NCI-H2029 (cell line): ENCODE results near the gene MRPS2.
"Not testable (repeated sequence)": the region's sequence is repeated elsewhere in the genome, so short reads cannot be mapped to it uniquely, and the experiment has no call there.

Source experiments
- DNase-seq: peaks from one replicate; lab custom pipeline; 2025; lab: John Stamatoyannopoulos, UW

Gene MRPS2

DNA sequence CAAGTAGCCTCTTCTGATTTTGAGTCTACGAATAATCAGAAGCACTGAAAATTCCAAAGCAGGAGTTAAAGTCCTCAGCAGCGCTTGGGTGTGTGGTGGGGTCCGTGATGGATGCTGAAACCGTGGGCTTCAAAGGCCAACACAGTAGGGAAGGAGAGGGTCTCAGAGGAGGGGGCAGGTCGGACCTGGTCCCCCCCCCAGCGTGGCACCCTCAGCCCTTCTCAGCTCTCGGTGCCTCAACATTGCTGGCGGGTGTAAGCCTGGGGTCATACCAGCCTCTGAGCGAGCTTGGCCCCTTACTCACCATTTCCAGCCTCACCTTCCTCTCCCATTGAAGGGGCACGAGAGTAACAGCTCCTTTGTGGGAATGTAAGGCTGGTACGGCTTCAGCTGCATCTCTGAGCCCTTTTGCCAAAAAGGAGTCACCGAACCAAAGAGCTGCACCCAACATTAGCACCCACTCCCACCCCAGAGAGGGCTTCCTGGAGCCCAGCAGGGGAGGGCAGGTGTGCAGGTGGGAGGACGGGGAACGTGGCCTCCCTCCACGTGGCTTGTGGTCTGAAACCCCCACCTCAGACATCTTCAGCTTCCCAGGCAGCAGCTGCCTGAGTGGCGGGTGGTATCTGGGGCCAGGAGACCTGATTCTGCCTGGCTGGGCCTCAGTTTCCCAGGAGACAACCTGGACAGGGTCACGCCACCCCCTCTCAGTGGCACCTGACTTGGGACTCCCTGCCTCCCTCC is 14.0 kb downstream of the MRPS2 start:
- no peak for DNase-seq

DNA sequence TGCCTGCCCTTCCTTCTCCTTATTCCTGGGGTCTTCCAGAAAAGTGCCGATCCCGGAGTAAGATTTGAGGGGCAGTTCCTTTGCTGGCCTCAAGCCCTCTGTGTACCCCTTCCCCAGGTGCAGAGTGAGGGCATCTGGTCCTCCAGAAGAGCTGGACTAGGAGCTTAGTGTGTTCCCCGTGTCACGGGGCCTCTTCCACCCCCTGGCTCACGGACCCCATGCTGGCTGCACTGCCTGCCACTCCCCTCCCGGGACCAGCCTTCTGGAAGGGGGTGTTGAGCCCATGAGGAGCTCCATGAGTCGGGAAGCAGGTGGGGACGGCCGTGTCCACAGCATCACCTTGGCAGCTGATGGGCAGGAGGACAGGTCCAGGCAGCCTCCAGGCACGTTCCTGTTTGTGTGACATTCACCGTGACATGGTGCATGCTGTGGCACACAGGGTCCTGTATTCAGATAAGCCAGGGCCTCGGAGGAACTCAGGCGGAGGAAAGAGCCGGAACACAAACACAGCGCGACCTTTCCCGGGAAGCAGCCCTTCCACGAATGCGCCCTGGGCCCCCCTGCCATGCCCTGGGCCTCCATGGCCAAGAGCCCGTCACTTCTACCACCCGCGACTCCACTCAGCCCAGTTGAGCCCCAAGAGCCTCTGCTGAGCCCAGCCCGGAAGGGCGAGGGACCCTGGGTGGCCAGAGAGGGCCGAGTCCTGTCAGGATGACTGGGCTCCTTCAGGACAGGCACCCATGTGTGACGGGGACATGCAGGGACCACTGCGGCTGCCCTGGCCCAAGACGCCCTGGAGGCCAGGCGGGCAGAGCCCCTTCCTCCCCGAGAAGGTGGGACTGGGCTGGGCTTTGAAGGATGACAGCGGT is 14.8 kb downstream of the MRPS2 start:
- no peak for DNase-seq

DNA sequence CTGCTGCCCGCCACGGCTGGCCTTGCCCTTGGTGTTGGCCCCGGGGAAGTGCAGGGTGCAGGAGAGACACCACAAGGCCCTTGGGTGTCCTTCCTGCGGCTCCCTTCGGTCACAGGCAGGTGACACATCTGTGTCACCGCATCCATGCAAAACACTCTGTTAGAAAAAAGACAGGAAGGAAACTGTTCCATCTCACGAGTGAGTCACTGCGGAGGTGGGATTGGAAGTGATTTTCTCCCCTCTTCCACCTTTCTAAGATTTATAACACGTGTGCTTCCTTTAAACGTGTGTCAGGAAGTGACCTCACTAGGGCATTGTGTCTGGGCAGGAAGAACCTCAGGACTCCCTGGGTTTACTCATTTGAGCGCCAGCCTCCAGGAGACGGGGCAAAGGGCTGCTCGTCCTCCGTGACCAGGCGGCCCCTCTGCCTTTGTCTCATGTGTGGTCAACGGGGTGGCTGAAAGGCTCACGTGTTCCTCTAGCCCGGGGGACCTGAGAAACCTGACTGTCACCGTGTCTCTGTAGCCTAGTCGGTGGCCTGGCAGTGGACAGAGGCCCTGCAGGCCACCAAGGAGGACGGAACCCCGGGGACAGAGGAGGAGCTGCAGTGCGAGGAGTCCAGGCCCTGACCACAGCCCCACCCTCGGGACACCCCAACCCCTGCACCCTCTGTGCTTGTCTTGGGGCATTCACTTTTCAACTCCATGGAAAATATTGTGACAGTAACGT is 15.8 kb downstream of the MRPS2 start:
- no peak for DNase-seq

DNA sequence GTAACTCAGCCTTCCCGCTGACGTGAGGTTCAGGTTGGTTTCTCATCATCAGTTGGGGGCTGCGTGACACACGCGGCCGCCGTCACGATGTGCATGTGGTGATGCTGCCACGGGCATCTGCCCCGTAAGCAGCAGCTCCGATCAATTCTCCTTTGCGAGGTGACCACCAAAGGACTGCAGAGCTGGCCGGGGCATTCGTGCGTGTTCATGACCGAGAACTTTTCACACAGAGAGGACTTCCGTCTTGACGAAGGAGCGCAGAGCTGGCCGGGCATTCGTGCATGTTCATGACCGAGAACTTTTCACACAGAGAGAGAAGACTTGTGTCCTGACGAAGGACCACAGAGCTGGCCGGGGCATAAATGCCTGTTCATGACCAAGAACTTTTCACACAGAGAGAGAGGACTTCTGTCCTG is 16.9 kb downstream of the MRPS2 start:
- no peak for DNase-seq

DNA sequence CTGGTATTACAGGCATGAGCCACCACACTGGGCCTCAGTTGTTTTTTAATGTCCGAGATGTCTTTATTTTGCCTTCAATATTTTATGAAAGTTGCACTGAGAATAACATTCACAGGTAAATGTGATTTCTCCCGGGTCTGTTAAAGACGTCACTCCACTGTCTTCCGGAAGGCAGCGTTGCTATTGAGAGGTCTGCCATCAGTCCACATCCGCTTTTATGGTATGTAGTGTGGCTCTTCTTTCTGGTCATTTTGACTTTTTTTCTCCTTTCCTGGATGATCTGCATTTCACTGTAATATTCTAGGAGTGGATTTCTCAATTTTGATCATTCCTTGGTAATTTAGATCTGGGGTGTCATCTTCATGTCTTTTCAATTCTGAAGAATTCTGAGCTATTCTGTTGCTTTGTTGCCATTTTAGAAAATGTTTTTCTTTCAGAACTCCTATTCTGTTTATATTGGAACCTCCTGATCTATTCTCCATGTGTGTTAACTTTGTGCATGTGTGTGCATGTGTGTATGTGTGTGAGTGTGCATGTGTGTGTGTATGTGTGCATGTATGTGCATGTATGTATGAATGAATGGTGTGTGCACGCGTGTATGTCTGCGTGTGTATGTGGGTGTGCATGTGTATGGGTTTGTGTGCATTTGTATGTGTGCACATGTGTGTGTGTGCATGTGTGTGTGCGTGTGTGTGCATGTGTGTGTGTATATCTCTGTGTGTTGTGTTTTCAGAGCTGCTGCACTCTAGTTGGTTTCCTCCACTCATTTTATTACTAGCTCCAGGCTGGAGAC is 18.9 kb downstream of the MRPS2 start:
- DNase-seq: no peak

DNA sequence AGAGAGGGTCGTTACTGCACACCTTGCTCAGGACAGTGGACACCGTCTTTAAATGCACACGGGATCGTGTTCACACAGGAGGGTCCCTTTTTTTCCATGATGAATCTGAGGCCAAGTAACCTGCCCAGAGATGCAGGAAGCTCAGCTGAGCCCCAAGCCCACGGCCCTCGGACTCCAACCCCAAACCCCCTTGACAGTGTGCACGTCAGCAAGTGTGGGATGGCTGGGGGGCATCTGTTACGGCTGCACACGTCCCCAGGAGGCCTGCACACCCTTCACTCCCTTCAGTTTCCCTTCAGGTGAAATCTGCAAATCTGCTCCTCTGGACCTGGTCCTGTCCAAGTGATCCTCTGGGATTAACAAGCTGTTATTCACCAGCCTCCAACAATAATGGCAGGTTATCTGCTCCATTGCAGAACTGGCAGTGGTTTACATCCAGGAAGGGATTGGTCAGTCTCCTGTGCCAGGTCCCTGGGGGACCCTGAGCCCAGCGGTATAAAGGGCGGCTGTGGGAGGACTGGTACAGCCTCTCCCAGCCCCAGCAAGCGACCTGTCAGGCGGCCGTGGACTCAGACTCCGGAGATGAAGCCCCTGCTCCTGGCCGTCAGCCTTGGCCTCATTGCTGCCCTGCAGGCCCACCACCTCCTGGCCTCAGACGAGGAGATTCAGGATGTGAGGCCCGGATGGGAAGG is 20.6 kb downstream of the MRPS2 start, which contains the start of gene LCN1:
LCN1 (plus strand) TSS at position 525 of the 692 bp plus-strand sequence; CDS start at position 583, 58 bp downstream.
- no peak for DNase-seq

DNA sequence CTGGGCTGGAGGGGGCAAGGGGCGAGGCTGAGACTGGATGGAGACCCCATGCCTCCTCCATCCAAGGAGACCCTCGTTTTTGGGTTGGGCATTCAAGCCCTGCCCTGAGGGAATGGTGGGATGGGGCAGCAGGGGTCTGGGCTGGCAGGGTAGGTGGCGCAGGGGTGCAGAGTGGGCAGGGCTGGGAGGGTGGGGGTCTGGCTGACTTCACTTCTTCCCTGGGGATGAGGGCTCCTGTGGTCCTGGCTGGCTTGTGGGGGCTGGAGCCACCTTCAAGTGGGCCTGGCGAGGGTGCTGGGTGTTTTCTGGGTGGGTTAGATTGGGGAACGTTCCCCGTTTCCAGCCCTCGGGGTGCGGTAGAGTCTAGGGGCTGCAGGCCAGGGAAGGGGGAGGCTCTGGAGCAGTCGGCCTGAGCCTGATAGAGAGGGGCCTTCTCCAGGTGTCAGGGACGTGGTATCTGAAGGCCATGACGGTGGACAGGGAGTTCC is 21.2 kb downstream of the MRPS2 start:
- DNase-seq: no peak

DNA sequence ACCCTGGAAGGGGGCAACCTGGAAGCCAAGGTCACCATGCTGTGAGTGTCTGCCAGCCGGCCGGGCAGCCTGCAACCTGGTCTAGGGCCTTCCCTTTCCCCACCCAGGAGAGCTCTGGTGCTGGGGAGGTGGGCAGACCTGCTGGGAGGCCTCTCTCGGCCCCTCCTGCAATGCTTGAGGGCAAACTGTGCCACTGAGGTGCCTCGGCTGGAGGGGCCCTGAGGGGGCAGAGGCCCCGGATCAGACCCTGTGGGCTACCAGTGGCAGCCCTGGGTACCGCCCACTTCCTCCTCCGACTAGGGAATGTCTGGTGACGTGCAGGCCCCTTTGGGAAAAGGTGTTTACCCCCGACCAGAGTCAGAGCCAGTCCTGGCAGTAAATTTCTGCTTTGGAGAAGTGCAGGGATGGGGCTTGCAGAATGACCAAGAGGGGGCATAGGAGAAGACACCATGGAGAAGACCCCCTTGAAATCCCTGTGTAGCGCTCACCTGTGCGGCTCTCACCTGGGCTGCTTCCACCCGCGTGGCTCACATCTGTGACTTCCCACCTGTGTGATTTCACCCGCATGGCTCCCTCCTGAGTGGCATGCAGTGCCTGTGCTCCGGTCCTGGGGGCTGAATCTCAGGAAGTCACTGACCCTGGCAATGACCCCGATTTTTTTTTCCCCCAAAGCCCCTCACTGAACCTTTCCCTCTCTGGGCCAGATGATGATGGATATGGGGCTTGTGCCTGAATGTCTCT is 21.8 kb downstream of the MRPS2 start:
- no peak for DNase-seq

DNA sequence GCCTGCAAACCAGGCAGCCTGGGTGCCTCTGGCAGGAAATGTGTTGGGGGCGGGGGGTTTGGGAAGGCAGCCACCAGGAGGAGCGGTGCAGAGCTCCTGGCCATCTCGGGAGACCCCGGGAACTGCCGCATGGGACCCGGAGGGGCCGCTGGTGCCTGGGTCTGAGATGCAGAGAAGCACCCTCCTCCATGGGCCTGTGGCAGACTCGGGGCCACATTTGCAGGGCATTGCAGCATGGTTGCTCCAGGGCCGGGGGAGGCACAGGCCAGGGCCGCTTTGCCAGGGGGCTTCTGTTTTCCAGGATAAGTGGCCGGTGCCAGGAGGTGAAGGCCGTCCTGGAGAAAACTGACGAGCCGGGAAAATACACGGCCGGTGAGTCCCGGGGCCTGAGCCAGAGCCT is 22.4 kb downstream of the MRPS2 start:
- no peak for DNase-seq

DNA sequence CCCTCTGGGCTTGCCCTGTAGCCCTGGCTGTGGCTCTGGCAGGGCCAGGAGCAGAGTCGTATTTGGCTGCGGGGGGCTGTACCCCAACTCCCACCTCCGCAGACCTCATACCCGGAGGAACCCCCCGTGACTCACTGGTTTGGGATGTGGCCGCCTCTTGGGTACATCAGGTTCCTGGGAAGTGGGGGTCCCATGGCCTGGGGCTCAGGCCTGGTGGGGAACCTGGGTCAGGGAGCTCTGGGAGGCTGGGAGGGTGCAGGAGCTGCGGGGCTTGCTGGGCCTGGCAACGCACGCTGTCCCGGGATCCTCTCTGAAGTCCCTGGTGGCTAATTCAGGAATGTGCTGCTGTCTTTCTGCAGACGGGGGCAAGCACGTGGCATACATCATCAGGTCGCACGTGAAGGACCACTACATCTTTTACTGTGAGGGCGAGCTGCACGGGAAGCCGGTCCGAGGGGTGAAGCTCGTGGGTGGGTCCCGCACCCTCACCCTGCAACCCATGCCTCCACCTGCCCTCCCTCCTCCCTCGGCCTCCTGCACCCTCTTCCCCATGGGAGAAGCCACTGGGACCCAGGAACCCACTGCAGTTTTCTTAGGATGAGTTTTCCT is 23.1 kb downstream of the MRPS2 start:
- DNase-seq: no peak

DNA sequence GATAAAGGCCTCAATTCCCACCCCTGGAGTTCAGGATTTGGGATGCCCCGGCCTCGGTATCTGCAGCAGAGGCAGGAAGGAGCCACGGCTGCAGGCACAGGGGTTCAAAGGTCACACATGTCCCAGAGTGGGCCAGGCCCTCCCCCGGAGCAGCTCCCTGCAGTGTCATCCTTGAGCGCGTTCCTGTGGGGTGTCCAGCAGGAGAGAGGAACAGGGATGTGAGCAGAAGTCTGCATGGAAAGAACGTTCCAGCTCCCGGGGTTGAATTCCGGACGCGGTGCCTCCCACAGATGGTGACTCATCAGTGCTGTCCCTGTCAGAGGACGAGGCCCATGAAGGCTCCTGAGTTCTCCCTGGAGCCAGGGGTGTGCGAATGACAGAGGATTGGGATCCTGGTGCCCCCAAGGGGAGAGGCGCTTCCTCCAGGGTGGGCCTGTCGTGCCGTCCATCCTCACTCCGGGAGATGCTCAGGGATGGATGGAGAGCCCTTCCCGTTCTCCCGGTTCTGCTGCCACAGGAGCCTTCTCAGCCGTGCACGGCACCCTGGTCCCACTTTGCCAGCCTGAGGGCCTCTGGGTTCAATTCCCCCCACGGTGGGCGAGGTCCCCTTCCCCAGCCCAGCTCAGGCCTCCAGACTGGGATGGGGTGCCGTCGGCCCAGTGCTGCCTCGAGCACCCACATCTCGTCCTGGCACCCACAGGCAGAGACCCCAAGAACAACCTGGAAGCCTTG is 23.8 kb downstream of the MRPS2 start:
- no peak for DNase-seq

DNA sequence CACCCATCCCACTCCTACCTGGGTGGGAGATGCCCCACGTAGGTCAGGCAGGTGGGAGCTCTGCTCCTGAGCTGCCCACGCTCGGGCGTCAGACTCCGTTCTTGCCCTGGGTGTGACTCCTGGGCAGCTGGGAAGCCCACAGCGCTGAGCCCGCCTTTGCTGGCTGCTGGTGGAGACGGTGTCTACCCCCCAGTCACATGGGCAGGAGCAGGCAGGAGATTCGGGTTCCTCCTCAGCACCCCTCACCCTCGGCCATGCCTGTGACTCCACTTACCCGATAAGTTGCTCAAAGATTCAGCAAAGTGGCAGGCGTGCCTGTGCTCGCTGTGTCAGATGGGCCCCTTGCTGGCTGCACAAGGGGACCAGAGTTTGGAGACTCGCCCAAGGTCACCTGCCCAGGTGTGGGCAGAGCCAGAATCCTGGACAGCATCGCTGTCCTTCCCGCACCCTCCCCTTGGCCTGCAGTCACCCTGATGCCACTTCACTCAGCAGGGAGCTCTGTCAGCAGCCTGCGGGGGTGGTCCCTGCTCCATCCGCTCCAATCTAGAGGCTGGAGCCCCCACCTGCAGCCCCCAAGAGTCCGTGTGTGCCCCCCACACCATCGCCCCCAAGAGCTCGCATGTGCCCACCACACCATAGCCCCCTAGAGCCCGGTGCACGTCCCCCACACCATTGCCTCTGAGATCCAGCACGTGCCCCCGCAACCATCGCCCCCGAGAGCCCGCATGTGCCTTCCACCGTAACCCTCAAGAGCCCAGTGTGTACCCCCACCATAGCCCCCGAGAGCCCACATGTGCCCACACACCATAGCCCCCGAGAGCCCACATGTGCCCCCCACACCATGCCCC is 25.0 kb downstream of the MRPS2 start:
- DNase-seq: no peak

DNA sequence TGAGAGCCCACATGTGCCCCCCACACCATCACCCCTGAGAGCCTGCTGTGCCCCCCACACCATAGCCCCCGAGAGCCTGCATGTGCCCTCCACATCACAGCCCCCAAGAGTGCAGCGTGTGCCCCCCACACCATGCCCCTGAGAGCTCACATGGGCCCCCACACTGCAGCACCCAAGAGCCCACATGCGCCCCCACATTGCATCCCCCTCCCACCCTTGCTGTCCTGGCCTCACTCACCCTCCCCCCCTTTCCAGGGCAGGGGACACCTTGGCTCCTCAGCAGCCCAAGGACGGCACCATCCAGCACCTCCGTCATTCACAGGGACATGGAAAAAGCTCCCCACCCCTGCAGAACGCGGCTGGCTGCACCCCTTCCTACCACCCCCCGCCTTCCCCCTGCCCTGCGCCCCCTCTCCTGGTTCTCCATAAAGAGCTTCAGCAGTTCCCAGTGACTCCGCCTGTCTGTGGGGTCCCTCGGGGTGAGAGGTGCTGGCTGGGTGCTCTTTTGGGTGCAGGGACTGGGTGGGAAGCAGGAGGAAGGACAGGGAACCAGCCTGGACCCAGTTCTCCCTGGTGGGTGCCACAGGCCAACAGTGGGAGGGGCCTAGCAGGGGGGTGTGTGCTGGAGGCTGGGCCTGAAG is 25.7 kb downstream of the MRPS2 start:
- DNase-seq: no peak

DNA sequence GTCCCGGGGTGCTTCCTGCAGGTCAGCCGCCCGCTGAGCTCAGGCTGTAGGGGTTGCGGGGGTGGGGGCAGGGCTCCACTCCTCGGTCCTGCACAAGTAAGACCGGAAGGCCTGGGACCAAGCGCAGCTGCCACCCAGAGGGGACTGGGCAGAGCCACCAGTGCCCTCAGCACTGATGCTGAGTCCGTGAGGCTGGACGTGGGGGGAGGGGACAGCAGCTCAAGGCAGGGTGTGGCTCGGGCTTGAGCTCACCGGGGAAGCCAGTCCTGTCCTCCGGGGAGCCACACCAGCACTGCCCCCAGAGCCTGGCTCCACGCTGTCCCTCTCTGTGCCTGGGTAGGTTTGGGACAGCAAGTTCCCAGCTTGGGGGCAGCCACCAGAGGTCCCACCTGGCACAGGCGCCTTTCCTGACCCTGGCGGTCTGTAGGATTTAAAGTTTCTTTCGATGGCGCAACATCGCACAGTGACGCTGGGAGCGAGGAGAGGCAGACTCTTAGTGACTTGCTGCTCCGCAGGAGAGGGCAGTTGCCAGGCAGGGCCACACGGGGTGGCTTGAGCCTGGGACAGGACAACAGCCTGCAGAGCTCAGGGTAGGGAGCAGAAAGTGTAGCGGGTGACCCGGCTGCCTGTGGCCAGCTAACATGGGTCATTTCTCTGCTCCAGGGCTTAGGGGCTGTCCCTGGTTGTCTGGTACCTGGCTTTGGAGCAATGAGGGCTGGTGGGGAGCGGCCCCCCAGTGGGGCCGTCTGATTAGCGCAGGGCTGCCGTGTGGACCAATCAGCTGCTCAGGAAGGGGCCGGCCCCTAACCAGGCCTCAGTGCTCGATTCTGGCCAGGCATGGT is 26.5 kb downstream of the MRPS2 start:
- DNase-seq: no peak

DNA sequence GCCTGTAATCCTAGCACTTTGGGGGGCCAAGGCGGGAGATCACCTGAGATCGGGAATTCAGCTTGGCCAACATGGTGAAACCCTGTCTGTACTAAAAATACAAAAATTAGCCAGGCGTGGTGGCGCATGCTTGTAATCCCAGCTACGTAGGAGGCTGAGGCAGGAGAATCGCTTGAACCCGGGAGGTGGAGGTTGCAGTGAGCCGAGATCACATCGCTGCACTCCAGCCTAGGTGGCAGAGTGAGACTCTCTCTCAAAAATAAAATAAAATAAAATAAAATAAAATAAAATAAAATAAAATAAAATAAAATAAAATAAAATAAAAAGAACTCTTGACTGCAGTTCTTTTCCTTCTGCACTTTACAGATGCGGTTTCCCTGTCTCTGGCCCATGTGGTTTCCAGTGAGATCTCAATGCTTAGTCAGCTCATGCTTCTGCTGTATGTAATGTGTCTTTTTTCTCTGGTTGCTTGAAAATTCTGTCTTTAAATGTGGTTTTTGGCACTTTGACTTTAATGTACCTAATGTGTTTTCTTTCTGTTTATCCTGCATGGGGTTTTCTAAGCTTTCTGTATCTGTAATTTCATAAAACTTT is 28.5 kb downstream of the MRPS2 start:
- DNase-seq: not testable (repeated sequence)

DNA sequence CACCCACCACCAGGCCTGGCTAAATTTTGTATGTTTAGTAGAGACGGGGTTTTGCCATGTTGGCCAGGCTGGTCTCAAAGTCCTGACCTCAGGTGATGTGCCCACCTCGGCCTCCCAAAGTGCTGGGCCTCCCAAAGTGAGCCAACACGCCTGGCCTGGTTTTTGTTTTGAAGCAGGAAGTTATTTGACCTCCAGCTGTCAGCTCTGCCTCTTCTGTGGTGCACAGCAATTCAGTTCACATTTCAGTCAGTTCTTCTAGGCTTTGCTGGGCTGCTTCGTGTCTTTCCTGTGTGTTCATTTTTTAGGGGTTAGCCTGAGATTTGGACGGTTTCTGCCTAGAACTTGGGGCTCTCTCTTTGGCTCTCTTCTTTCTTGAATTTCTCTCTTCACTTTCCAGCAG is 29.7 kb downstream of the MRPS2 start:
- no peak for DNase-seq
